Measurements from ENCODE around the gene KIF26A.

KIF26A gene

GRCh38 chr14:104156142-104156541 lies 17.8 kb downstream of the KIF26A start:
- no peak for DNase-seq (ENCODE audit: low read depth in 1 of 2, low spot score in 1 of 2)

DNA sequence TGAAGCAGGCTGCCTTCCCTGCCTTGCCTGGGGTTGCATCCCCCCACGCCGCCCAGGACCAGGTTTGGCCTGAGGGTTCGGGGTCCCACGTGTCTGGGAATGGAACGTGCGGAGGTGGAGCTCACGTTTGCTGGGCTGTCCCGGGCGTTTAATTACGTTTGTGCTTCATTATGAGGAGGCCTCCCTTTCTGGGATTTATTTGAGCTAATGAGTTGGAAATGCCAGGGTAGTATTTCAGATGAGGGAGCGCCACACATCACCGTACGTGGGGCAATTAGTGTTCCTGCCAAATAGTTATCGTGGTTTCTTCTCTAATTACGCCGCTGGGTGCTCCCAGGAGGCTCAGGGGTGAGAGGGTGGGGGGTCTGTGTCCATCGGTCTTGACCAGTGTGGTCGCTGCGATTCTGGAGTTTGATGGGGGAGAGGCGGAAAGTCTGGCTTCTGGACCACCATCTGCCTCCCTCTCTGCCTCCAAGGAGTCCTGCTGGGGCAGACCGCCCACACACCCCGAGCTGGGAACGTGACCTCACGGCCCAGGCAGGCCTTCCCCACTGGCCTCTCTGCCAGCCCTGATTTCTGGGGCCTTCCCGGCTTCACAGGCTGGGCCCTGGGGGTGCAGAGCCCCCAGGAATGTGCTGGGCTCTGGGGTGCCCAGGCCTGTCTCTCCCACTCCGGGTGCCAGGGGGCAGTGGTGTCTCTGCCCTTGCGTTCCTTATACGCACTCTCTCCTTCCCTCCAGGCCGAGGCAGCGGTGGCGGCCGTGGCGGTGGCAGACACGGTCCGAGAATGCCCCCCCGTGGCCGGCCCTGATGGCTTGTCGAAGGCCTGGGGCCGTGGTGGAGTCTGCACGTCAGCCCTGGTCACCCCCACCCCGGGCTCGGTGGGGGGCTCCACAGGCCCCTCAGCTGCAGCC lies 18.9 kb downstream of the KIF26A start:
- DNase-seq (ENCODE audit: low read depth in 1 of 2, low spot score in 1 of 2) = no peak

GRCh38 chr14:104158827-104159798 lies 20.7 kb downstream of the KIF26A start:
- no peak for DNase-seq (ENCODE audit: low read depth in 1 of 2, low spot score in 1 of 2)

DNA sequence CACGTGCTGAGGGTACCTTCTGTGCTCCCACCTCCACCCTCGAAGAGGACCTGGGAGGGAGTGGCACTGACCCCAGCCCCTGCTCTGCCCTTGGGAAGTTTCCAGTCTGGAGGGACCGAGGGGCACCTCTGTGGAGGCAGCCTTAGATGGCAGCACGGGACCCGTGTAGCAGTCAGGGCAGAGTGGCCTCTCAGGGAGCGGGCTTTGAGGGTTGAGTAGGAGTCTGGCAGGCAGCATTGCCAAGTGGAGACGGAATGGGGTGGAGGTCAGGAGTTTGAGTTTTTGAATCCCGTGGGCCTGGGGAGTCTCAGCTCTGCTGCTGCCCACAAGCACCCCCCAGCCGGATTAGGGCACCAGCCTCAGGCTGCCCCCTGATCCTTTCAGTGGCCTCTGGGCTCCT lies 21.6 kb downstream of the KIF26A start:
- DNase-seq (ENCODE audit: low read depth in 1 of 2, low spot score in 1 of 2) = no peak

DNA sequence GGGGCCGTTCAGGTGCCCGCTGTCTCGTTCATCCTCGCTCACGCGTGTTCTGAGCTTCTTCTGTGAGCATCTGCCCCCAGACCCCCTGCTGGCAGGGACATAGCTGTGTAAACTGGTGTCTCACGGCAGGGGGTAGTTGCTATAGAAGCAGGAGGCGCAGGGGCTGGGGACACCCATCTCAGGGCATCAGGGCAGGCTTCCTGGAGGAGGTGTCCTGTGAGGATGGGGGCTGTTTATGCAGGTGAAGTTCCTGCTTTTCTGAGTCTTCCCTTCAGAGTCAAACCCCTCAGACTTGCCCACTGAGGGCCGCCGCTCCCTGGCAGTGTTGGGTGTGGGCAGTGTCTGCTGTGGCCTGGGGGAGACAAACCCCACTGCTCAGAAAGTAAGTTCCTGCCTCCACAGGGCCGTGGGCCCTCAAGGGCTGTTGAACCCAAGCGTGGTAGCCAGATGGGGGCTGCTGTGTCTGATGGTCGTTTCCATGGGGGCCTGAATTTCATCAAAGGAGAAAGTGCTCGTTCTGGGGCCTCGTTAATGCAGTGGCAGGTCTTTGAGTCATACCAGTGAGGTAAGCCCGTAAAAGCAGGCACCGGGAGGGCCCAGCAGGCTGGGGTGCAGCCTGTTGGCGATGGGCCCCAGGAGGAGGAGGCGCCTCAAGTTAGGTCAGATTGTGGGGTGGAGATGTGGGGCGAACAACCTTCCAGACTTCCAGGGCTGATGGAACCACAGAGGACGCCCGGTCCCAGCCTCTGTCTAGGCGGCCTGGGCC lies 23.4 kb downstream of the KIF26A start:
- no peak for DNase-seq (ENCODE audit: low read depth in 1 of 2, low spot score in 1 of 2)

GRCh38 chr14:104162495-104162894 lies 24.1 kb downstream of the KIF26A start:
- DNase-seq (ENCODE audit: low read depth in 1 of 2, low spot score in 1 of 2) = no peak

DNA sequence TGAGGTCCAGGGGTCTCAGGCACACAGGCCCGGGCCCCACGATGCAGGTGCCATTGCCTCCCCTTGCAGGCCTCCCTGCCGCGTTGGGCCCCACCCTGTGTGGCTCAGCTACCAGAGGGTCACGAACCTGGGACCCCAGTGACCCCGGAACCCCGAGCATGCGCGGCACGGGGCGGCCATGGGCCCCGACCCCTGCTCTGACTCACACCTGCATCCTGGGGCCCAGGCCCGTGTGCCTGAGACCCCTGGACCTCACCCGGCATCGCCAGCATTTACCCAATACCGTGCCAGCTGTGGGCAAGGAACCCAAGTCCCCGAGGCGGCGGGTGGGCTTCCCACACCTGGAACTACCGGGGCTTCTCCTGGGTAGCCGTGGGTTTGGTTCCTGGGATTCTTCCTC lies 25.2 kb downstream of the KIF26A start:
- DNase-seq (ENCODE audit: low read depth in 1 of 2, low spot score in 1 of 2) = no peak

DNA sequence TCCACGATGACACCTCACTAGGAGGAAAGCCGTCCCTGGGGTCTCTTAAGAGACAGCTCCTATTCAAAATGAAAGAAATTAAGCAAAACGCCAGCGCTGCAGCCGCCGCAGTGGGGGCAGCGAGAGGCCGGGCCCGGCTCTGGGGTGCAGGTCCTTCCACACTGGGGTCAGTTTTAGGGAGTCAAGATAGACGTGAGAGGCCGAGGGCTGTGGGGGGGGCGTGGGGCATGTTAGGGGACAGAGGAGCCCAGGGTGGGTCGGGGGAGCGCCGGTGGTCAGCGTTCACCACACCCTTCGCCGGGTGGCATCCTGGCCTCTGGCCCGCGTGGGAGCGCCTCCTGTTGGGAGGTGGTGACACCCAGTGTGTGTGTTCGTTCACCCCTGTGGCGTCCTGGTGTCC lies 25.7 kb downstream of the KIF26A start:
- no peak for DNase-seq (ENCODE audit: low read depth in 1 of 2, low spot score in 1 of 2)

- no peak for DNase-seq (ENCODE audit: low read depth in 1 of 2, low spot score in 1 of 2)
Measured at GRCh38 chr14:104164512-104164911, 26.1 kb downstream of the KIF26A start.

DNA sequence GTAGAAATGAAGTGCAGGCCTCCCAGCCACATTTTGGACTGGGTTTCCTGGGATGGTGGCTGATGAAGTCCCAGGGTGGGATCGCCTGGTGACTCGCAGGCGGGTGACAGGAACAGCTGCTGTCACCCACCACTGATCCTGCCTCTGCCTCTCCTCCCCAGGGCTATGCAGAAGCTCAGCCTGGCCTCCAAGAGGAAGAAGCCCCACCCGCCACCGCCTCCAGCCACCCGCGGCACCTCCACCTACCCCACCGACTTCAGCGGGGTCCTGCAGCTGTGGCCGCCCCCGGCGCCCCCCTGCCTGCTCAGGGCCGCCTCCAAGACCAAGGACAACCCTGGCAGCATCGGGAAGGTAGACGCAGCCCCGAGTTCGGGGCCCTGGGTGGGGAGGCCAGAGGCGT lies 28.3 kb downstream of the KIF26A start:
- no peak for DNase-seq (ENCODE audit: low read depth in 1 of 2, low spot score in 1 of 2)

DNA sequence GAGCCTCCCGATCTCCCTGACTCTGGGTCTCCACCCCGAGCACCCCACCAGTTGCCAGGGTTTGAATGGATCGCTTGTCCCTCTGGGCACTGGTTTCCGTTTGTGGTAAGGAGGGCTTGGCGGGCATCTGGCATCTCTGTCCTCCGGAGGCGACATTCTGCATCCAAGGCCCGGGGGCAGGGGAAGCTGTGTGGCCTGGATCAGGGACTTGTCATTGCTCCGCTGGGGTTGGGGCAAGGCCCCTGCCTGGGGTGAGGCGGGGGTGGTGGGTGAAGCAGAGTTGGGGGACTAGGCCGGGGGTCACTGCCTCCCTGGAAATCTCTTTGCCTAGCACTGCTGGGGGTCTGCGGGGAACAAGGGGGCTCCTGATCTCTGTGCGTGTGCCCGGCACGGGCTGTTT lies 30.2 kb downstream of the KIF26A start:
- DNase-seq (ENCODE audit: low read depth in 1 of 2, low spot score in 1 of 2) = no peak

GRCh38 chr14:104169005-104169698 lies 30.8 kb downstream of the KIF26A start:
- no peak for DNase-seq (ENCODE audit: low read depth in 1 of 2, low spot score in 1 of 2)

- no peak for DNase-seq (ENCODE audit: low read depth in 1 of 2, low spot score in 1 of 2)
Measured at GRCh38 chr14:104169699-104170479, 31.5 kb downstream of the KIF26A start.

DNA sequence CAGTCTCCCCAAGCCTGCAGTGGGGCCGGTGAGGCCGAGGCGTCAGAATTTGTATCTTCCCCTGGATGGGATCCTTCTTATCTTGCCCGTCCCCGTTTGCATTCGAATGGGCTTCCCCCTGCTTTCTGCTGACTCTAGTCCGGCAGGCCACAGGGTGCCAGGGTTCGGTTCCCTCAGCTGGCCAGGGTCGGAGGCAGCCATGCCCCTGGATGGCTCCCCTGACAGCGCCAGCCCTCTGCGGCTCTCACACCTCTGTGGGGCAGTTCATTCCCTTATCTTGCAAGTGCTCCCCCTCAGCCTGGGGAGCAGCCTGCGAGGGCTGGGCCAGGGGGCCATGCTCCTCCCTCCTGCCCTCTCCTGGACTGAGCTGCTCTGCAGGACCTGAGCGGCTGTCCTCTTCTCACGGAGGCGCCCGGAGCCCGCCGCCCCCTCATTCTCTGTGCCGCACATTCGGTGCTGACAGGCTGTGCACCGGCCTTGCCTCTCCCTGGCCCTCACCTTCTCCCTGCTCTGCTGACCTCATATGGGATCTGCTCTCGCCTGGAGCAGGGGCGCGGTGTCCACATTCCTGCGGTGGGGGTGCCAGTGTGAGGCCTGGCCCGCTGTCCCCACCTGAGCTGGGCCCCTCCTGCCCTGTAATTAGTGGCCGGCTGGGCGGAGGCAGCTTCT lies 32.8 kb downstream of the KIF26A start:
- no peak for DNase-seq (ENCODE audit: low read depth in 1 of 2, low spot score in 1 of 2)

- no peak for DNase-seq (ENCODE audit: low read depth in 1 of 2, low spot score in 1 of 2)
Measured at GRCh38 chr14:104171895-104172294, 33.5 kb downstream of the KIF26A start.

GRCh38 chr14:104172349-104172748 lies 34.0 kb downstream of the KIF26A start:
- no peak for DNase-seq (ENCODE audit: low read depth in 1 of 2, low spot score in 1 of 2)

- no peak for DNase-seq (ENCODE audit: low read depth in 1 of 2, low spot score in 1 of 2)
Measured at GRCh38 chr14:104172880-104173279, 34.5 kb downstream of the KIF26A start.

DNA sequence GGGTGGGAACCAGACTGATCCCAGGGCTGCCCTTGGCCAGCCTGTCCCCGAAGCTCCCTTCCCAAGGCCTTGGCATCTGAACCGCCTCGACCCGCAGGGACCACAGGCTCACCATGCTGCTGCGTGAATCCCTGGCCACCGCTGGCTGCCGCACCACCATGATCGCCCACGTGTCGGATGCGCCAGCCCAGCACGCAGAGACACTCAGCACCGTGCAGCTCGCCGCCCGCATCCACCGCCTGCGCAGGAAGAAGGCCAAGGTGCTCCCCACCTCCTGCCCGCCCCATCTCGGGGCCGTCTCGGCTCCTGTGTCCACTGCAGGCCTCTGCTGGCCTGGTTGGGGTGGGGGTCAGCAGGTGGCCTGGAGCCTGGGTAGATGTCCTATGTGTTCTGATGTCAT lies 35.7 kb downstream of the KIF26A start:
- no peak for DNase-seq (ENCODE audit: low read depth in 1 of 2, low spot score in 1 of 2)

GRCh38 chr14:104175041-104175440 lies 36.7 kb downstream of the KIF26A start:
- no peak for DNase-seq (ENCODE audit: low read depth in 1 of 2, low spot score in 1 of 2)

Measured in activated CD4-positive, alpha-beta T cell treated with anti-CD3 and anti-CD28 coated beads, Interleukin-2, amount 50 U/mL, for 24 hours (primary cell).